Loucy (cell line): ENCODE data around the gene HSD11B1L.
"Not testable (repeated sequence)": the region's sequence is repeated elsewhere in the genome, so short reads cannot be mapped to it uniquely, and the experiment has no call there.

Source experiments
- H2AFZ ChIP-seq: fragments of 200-600 bp; sonication (generic); 2 replicates; pipeline ENCODE4 v1.6.0; 2016; ENCODE audit warnings: antibody characterized with exemption, mild to moderate bottlenecking, low read length, moderate library complexity
- H3F3A ChIP-seq: fragments of 200-600 bp; 2 replicates; pipeline ENCODE4 v1.6.0; 2016; ENCODE audit warnings: antibody characterized with exemption, low read depth, mild to moderate bottlenecking
- H3K27me3 ChIP-seq: fragments of 200-600 bp; sonication (generic); 2 replicates; pipeline ENCODE4 v1.6.1; 2014; ENCODE audit warnings: low read length, mild to moderate bottlenecking; ENCODE audit not compliant: insufficient read depth, poor library complexity, severe bottlenecking
- H3K36me3 ChIP-seq: fragments of 200-600 bp; sonication (generic); 2 replicates; pipeline ENCODE4 v1.6.1; 2016; ENCODE audit warnings: low read length; ENCODE audit not compliant: insufficient read depth
- H3K4me1 ChIP-seq: fragments of 200-600 bp; sonication (generic); 2 replicates; pipeline ENCODE4 v1.5.1; 2014; ENCODE audit warnings: low read length, mild to moderate bottlenecking; ENCODE audit not compliant: insufficient read depth, poor library complexity, severe bottlenecking
- H3K4me2 ChIP-seq: fragments of 200-600 bp; sonication (generic); 2 replicates; pipeline ENCODE4 v1.6.0; 2014; ENCODE audit warnings: antibody characterized with exemption, low read length, low read depth, mild to moderate bottlenecking; ENCODE audit not compliant: poor library complexity, severe bottlenecking
- H3K4me3 ChIP-seq: fragments of 200-600 bp; sonication (generic); 2 replicates; pipeline ENCODE4 v1.5.1; 2014; ENCODE audit warnings: low read length, mild to moderate bottlenecking, mixed read lengths; ENCODE audit not compliant: poor library complexity, severe bottlenecking
- H3K79me2 ChIP-seq: fragments of 200-600 bp; sonication (generic); 2 replicates; pipeline ENCODE4 v1.6.1; 2014; ENCODE audit warnings: low read length; ENCODE audit not compliant: insufficient read depth
- H3K9ac ChIP-seq: fragments of 200-600 bp; sonication (generic); 2 replicates; pipeline ENCODE4 v1.6.0; 2014; ENCODE audit warnings: mild to moderate bottlenecking, low read depth, low read length, moderate library complexity; ENCODE audit not compliant: poor library complexity, severe bottlenecking
- H3K9me2 ChIP-seq: fragments of 200-600 bp; sonication (generic); replicated peaks from 2 replicates; pipeline ENCODE4 v1.6.1; 2016; ENCODE audit warnings: low read depth, low read length, mixed read lengths
- H3K9me3 ChIP-seq: fragments of 200-600 bp; sonication (generic); 2 replicates; pipeline ENCODE4 v1.6.1; 2014; ENCODE audit warnings: mild to moderate bottlenecking, antibody characterized with exemption, low read length, low read depth; ENCODE audit not compliant: insufficient read depth
- H4K20me1 ChIP-seq: fragments of 200-600 bp; sonication (generic); 2 replicates; pipeline ENCODE4 v1.6.0; 2014; ENCODE audit warnings: antibody characterized with exemption, low read length, mild to moderate bottlenecking; ENCODE audit not compliant: insufficient read depth, poor library complexity, severe bottlenecking
- EZH2phosphoT487 ChIP-seq: fragments of 200-600 bp; IDR thresholded peaks from 2 replicates; pipeline ENCODE4 v1.6.1; 2018; ENCODE audit warnings: antibody characterized with exemption, mild to moderate bottlenecking, moderate library complexity, borderline replicate concordance
- TF ChIP-seq, protein P1 (sequence below): fragments of 200-600 bp; sonication (generic); conservative IDR thresholded peaks from 2 replicates; pipeline ENCODE4 v1.5.1; 2014; ENCODE audit warnings: mild to moderate bottlenecking, antibody characterized with exemption, low read length

HSD11B1L gene

DNA sequence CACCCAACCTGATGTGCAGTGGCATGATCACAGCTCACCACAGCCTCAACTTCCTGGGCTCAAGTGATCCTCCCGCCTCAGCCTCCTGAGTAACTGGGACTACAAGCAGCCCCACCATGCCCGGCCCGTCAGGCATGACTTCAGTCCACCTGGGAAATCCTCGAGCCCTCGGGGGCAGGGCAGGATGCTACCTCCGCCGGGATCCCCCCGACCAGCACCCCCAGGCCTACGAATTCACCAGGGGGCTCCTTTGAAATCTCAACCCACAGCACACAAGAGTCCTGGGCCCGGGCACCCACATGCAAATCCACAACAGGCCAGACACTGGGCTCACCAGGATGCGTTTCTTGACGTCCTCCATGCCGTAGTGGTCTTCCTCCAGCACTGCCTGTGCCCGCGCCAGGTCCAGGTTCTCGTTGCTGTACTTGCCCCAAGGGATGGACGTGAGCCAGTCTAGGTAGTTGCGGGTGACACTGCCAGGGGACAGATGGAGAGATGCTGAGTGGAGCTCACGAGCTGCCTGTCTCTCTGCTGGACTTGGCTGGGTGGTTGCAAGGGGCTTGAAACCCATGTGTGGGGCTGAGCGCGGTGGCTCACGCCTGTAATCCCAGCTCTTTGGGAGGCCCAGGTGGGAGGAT lies 19.7 kb downstream of the HSD11B1L start:
- Histone ChIP-seq H3K36me3 (peaks cover 61% of the 10 kb centered on the region; the same call in 1 of the 2 replicates), H3K9me2 (no peaks in the 10 kb centered on the region), H3K4me2 (no peak overlapping the region), H2AFZ (no peak overlapping the region), H3K4me3 (no peak overlapping the region), H3K4me1 (no peaks in the 10 kb centered on the region), H3K79me2 (peaks cover 8% of the 10 kb centered on the region; the same call in 1 of the 2 replicates), H3K9me3 (no peaks in the 10 kb centered on the region), H3F3A (no peaks in the 10 kb centered on the region), H4K20me1 (peaks cover 9% of the 10 kb centered on the region), H3K9ac (no peak overlapping the region), H3K27me3 (no peaks in the 10 kb centered on the region)
- no peak for TF ChIP-seq EZH2phosphoT487
- TF ChIP-seq, protein P1, sequence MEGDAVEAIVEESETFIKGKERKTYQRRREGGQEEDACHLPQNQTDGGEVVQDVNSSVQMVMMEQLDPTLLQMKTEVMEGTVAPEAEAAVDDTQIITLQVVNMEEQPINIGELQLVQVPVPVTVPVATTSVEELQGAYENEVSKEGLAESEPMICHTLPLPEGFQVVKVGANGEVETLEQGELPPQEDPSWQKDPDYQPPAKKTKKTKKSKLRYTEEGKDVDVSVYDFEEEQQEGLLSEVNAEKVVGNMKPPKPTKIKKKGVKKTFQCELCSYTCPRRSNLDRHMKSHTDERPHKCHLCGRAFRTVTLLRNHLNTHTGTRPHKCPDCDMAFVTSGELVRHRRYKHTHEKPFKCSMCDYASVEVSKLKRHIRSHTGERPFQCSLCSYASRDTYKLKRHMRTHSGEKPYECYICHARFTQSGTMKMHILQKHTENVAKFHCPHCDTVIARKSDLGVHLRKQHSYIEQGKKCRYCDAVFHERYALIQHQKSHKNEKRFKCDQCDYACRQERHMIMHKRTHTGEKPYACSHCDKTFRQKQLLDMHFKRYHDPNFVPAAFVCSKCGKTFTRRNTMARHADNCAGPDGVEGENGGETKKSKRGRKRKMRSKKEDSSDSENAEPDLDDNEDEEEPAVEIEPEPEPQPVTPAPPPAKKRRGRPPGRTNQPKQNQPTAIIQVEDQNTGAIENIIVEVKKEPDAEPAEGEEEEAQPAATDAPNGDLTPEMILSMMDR = no peak

DNA sequence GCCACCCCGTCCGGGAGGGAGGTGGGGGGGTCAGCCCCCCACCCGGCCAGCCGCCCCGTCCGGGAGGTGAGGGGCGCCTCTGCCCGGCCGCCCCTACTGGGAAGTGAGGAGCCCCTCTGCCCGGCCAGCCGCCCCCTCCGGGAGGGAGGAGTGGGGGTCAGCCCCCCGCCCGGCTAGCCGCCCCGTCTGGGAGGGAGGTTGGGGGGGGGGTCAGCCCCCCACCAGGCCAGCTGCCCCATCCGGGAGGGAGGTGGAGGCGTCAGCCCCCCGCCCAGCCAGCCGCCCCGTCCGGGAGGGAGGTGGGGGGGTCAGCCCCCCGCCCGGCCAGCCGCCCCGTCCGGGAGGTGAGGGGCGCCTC lies 21.2 kb downstream of the HSD11B1L start:
- H3K4me1 ChIP-seq, H3K4me2 ChIP-seq, H3K4me3 ChIP-seq, H2AFZ ChIP-seq, H3K9ac ChIP-seq, H4K20me1 ChIP-seq, H3F3A ChIP-seq, H3K27me3 ChIP-seq, H3K79me2 ChIP-seq, H3K9me3 ChIP-seq, H3K9me2 ChIP-seq: not testable (repeated sequence)
- peaks cover 61% of the 10 kb centered on the region; the same call in 1 of the 2 replicates for H3K36me3 ChIP-seq

DNA sequence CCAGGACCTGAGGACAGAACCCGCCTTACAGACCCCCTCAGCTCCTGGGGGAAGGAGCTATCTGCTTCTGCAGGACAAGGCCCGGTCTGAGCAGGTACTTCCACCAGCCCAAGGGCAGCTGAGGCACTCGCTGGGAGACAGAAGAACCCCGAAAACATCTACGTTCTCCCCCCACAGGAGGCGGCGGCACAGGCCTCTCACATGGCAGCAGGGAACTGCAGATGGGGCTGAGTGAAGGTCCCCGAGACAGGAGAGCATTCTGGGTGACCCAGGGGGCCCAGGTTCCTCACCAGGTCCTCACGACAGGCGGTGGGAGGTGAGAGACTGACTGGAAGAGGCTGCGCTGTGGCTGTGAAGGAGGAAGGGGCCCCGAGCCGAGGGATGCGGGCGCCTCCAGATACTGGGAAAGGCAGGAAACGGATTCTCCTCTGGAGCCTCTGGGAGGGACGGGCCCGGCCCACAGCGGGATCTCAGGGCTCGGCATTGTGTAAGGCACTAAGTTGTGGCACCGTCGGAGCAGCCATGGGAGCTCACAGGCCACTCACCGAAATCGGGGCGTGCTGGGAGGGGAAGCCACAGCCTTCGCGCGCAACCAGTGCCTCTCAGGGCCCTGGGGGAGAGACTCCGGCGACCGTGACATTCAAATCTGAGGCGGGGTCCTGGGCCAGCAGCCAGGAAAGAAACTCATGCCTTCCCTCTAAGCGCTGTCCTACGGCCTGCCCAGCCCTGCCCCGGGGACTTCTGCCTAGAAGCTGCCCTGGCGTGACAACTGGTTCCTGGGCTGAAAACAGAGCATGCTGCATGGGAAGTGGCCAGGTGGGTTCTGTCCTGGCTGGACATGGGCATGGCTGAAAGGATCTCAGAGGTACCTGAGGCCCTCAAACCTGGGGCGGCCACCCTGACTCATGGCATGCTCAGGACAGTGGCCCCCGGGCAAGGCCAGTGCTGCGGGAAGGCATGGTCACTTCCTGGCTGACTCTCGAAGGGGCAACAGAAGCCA lies 23.3 kb downstream of the HSD11B1L start:
- H3K36me3 ChIP-seq = peaks cover 62% of the 10 kb centered on the region; the same call in 1 of the 2 replicates
- H4K20me1 ChIP-seq = peaks cover 2% of the 10 kb centered on the region

More for the DNA sequence above, 23.3 kb downstream of the HSD11B1L start:
- Histone ChIP-seq H2AFZ (no peak overlapping the region), H3K9me3 (no peaks in the 10 kb centered on the region), H3K79me2 (no peaks in the 10 kb centered on the region), H3K4me2 (no peak overlapping the region), H3K9me2 (no peaks in the 10 kb centered on the region), H3K4me3 (no peak overlapping the region), H3K27me3 (no peaks in the 10 kb centered on the region), H3F3A (no peaks in the 10 kb centered on the region), H3K4me1 (no peaks in the 10 kb centered on the region), H3K9ac (no peak overlapping the region)
- TF ChIP-seq, protein P1 = no peak
- TF ChIP-seq EZH2phosphoT487 = no peak
